HG02571 (cell line): ENCODE data around the gene LCMT1.
"Not testable (repeated sequence)": the region's sequence is repeated elsewhere in the genome, so short reads cannot be mapped to it uniquely, and the experiment has no call there.

Source experiments
- ATAC-seq: cut with Tn5 transposase; IDR thresholded peaks from one replicate; pipeline ENCODE4 v1.9.1; 2021; ENCODE audit warnings: mild to moderate bottlenecking, moderate library complexity; ENCODE audit not compliant: unreplicated experiment

LCMT1 gene

GRCh38 chr16:25093208-25094061 is 18.1 kb upstream of the LCMT1 start:
- ATAC-seq, result no peak

GRCh38 chr16:25094596-25094995 is 16.9 kb upstream of the LCMT1 start:
- ATAC-seq, result no peak

DNA sequence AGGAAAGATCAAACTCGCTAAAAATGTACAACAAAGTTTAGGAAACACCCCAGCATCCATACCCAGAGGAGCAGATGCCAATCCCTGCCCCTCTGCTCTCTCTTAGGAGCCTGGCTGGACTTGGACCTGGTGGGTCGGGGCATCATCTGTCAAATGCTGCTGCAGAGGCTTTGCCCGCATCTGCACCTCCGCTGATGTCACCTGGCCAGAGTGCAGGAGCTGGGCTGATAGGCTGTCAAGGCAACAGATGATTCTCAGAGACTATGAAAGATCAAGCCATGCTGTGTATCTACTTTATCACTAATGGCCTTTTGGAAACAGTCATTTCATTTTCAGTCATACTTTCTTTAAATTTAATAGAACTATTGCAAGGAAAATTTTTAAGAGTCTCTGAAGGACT is 15.9 kb upstream of the LCMT1 start:
- no peak for ATAC-seq

GRCh38 chr16:25097276-25097975 is 14.1 kb upstream of the LCMT1 start:
- ATAC-seq, result no peak

- ATAC-seq, result no peak
These were observed 11.0 kb upstream of the LCMT1 start for GRCh38 chr16:25100511-25100910.

DNA sequence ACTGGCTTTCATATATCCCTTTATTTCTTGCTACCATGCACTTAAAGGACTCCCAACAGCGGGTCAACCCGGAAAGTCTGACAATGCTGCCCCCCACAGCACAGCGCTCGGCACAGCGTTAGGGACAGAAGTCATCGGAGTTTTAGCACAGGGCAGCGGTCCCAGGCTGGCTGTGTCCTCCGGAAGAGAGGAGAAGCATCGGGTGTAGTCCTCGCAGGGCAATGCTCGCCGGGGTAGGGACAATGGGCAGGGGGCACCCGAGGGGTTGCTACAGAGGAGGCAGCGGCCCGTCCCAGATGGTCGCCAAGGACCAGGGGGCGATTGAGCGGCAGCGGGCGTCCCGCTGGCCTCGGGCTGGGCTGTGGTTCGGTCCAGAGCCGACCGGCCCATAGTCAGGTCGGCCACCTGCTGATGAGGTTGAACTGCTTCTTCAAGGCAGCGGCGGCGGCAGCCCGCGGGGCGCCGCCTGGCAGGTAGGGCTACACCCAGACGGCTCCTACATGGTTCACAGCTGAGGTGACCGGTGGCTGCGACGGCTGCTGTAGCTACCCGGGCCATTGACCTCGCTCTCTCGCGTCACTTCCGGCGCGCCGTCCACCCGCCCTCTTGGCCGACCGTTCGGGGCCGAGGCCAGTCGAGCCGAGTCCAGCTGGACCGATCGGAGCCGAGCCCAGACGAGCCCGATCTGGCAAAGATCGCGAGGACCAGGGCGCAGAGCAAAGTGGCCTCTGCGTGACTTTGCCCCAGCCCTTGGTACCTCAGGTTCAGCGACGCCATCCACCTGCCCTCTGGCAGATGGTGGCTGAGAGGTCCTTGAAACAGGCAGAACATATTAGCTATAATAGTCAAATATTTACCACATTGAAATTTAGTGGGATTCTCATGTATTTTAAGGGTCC is 4.7 kb upstream of the LCMT1 start:
- peak; percentile 46 for ATAC-seq

DNA sequence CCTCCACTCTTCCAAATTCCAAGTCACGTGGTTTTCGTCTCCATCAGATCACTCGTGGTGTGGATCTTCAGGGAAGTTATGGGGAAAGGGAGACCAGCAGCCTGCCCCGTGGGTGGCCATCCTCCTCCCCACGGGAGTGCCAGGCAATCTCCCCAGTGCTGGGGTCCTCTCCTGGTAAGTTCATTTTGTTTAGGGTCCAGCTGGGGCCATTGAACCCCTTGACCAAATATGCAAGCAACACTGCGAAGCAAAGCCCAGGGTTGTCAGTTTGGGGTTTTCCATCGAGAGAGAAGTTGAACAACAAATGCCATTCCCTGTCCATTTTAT is 4.1 kb upstream of the LCMT1 start:
- ATAC-seq, result no peak

- no peak for ATAC-seq
These were observed 3.5 kb upstream of the LCMT1 start for GRCh38 chr16:25108054-25108453.

DNA sequence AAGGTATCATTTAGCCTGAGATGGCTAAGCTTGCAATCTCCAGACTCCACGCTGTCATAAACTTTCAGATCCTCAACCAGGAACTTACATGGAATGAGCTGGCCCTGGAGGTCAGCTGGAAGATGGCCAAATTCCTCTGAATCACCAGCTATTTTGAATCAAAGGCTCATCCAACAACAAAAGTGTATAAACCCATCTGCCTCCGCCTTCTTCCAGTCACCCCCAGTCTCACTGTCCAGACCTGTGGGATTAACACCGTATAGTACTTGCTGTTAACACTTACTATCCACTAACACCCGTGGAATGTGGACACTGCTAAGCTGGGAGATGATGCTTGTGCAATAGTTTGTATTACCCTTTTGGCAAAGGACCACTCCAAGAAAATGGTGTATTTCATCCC is 1.9 kb upstream of the LCMT1 start:
- ATAC-seq, result no peak

DNA sequence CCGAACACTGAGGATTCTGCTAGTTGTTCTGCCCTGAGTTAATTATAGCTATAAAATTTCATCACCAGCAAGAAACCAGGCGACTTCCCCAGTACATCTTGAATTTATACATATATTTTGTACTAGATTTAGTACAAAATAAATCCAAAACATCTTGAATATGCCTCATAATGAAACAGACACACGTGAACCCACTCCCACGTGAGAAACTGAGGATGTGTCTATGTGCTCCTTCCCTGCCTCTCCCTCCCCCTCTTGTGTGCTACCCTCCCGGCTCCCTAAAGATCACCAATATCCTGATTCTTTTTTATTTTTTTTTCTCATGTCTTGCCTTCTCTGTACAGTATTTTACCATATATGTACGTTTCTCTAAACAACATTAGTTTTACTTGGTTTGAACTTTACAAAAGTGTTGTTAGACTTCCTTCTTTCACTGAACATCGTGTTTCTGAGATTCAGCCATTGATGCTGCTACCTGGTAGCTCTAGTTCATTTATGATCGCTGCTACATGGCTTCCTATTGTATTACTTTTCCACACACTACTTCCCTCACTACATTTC is 1.1 kb upstream of the LCMT1 start:
- no peak for ATAC-seq

DNA sequence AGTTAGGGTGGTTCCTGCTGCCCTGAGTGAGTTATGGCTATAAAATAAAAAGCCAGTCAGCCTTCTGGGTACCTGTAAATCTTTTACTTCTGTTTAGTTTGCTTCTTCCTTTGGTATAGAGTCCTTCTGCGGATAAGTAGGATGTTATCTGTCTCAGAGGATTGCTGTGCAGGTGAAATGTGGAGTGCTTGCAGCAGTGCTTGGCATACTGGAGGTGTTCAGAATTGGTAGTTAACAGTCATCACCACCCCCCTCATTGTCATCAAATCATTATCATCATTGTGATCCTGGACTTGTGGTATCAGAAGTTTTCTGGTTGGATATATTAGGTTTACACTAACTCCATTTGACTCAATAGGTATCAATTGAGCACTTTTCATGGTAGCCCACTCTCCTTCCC is 2.6 kb downstream of the LCMT1 start:
- ATAC-seq, result no peak

DNA sequence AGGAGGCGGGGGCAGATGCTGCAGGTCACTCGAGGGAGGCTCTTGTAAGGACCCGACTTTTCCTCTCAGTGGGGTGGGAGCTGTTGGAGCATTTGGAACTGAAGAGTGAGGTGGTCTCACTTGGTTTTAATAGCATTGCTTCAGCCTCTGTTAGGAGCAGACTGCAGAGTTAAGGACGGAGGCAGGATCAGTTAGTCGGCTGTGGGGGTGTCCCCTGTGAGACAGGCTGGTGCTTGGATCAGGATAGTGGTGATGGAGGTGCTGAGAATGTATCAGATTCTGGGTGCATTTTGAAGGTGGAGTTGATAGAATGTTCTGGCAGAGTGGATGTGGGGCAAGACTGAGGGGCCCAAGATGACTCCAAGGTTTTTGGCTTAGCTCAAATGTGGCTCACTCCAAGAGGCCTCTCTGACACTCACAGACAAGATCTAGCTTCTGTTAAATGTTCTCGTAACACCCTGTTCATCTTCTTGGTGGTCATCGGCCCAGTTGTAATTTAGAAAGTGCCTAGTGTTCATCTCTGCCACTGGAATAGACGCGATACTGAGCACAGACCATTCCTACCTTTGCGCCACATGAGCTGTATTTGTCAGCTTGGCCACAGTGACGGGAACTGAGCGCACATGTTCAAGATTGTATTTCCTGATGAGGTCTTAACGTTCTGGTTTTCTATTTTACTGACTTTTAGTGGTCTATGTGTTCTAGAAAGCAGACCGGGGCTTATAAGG is 7.5 kb downstream of the LCMT1 start:
- ATAC-seq, result no peak

GRCh38 chr16:25121824-25122600 is 10.5 kb downstream of the LCMT1 start:
- ATAC-seq, result no peak

DNA sequence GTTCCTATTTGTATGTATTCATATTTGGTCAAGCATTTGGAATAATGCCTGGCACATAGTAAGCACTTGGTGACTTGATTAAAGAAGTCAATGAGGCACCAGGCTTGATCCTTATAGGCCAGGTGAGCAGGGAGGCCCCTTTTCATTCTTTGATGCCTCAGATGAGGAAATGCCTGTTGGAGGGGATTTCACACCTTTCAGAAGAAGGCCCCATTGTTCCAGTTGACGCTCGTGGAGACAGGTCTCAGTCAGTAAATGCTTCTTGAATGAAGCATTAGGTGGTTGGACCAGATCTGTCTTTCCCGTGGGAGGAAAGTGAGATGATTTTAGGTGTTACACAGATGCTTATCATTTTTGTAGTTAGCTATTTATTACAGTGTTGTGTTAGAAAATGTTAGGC is 13.0 kb downstream of the LCMT1 start:
- ATAC-seq, result no peak

GRCh38 chr16:25126086-25126666 is 14.6 kb downstream of the LCMT1 start:
- ATAC-seq, result not testable (repeated sequence)

- ATAC-seq, result no peak
These were observed 15.3 kb downstream of the LCMT1 start for GRCh38 chr16:25126820-25127232.

DNA sequence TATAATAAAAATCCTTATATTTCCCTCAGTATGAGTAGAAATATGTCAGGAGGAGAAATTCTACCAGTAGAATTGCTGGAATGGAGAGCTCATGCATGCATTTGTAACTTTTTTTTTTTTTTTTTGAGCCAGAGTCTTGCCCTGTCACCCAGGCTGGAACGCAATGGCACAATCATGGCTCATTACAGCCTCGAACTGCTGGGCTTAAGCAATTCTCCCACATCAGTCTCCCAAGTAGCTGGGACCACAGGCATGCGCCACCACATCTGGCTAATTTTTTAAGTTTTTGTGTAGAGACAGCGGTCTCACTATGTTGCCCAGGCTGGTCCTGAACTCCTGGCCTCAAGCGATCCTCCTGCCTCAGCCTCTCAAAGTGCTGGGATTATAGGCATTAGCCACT is 21.2 kb downstream of the LCMT1 start:
- ATAC-seq, result not testable (repeated sequence)

DNA sequence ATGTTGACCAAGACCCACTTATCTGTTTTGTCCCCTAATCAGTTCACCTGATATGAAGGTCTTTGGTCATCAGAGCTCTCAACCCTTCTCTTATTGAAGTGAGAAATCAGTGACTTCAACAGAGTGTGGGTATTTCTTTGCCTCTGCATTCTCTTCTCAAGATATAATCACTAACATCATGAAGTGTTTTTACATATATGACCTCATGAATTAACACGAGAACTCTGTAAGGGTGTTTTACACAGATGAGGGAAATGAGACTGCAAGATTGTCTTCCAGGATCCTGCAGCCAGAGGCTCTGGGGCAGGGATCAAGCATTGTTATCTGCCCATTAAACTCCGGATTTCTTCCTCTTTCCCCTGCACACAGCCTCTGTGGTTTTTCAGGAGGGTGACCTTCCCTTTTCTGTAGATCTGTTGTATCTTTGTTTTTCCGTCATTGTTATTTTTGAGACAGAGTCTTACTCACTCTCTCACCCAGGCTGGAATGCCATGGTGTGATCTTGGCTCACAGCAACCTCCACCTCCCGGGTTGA is 22.7 kb downstream of the LCMT1 start:
- no peak for ATAC-seq

DNA sequence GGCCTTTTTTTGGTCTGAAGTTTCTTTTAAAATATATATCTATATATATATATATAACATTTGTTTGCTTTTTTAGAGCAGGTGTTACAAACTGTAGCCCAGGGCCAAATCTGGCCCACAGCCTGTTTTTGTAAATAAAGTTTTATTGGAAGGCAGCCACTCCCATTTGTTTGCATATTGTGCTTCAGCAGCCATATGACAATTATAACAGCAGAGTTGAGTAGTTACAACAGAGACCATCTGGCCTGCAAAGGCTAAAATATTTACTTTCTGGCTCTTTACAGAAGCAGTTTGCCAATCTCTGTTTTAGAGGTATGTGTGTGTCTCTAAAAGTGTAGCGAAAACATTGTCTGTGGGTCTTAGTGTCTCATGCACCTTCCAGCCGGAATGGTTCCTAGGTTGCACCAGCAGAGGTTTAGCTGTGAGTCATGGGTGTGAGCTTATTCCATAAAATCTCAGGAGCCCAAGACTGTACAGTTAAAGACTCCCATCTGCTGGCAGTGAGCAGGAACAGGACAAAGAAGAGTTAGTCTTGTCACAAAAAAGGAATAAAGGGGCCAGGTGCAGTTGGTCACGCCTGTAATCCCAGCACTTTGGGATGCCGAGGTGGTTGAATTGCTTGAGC is 23.8 kb downstream of the LCMT1 start:
- no peak for ATAC-seq
